ENCODE data around the gene RO60.

The RO60 gene

DNA sequence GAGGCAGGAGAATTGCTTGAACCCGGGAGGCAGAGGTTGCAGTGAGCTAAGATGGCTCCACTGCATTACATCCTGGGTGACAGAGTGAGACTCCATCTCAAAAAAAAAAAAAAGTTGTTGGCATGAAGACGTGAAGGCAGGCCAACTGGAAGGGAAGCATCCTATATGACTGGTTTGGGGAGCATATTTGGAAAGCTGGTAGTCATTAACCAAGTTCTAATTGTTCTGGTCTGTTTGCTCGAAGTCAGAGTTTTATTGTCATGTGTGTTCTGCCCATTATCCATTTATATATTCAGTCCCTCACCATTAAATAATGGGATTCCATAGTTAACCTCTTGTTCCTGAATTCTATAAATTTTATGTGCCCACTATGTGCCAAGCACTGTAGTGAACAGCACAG is 49.1 kb downstream of the RO60 start:
- DNase-seq (ENCODE audit: low spot score): no peak

Small RNA genes lying within 50 kb of the gene (small RNA-seq; reads per million reads assigned to genes)
- gene SCARNA18B: 0 to 0.04 reads per million in 2 experiments
